Gastrocnemius medialis (tissue), 4 donors: ENCODE data around the gene COL23A1.

Experiments used
- POLR2A ChIP-seq, 2 donors: fragments of 450-650 bp; IDR thresholded peaks; one replicate each; pipeline ENCODE4 v1.6.1; 2017; ENCODE audit warnings: antibody characterized with exemption in 2 of 2, mild to moderate bottlenecking in 2 of 2, moderate library complexity in 2 of 2
- TF ChIP-seq, protein P1 (sequence below), 5 experiments: fragments of 450-650 bp in 3 of 5; fragments of 200-600 bp in 2 of 5; sonication (generic) in 2 of 5; IDR thresholded peaks in 4 of 5; conservative IDR thresholded peaks in 1 of 5; 1 replicate in 4 of 5; 2 replicates in 1 of 5; pipeline ENCODE4 v1.5.1; 2016 to 2019; ENCODE audit warnings: antibody characterized with exemption in 5 of 5, mild to moderate bottlenecking in 3 of 5, moderate library complexity in 3 of 5

DNA sequence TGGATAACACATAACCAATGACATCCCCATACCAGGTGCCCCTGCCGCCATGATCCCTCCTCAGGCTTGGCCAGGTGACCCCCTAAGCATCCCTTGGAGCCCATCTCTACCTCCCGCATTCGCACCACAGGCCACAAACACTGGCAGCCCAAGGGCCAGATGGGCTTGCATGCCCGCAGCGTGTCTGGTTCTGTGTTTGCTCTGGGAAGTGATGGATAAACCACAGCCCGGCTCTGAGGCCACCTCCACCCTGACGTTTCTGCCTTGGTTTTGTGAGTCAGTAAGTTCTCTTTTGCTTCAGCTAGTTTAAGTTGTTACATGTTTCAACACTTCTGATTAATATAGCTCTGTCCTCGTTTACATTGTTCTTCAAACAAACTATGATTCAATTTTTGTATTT, 185.2 kb downstream of the COL23A1 start:
- TF ChIP-seq POLR2A (IDR thresholded peaks at IDR 0.05) = no peak
- TF ChIP-seq, protein P1, sequence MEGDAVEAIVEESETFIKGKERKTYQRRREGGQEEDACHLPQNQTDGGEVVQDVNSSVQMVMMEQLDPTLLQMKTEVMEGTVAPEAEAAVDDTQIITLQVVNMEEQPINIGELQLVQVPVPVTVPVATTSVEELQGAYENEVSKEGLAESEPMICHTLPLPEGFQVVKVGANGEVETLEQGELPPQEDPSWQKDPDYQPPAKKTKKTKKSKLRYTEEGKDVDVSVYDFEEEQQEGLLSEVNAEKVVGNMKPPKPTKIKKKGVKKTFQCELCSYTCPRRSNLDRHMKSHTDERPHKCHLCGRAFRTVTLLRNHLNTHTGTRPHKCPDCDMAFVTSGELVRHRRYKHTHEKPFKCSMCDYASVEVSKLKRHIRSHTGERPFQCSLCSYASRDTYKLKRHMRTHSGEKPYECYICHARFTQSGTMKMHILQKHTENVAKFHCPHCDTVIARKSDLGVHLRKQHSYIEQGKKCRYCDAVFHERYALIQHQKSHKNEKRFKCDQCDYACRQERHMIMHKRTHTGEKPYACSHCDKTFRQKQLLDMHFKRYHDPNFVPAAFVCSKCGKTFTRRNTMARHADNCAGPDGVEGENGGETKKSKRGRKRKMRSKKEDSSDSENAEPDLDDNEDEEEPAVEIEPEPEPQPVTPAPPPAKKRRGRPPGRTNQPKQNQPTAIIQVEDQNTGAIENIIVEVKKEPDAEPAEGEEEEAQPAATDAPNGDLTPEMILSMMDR (IDR thresholded peaks at IDR 0.05 in 4 of 5, conservative IDR thresholded peaks at IDR 0.05 in 1 of 5) = no peak
